H1 (cell line): Measurements from ENCODE around the gene DHRS12. TPM values are rescaled to one million over a fixed set of nuclear protein-coding genes. Genes with fewer than 3 reads are reported as not detected.

Experiments used
- CTCF ChIA-PET: fragments of 300-600 bp; sonication (Branson Sonifier 250); formaldehyde crosslinking; loops from one replicate; lab custom pipeline; 2021; ENCODE audit not compliant: partially characterized antibody; lab: Charles Lee
- POLR2A ChIA-PET: fragments of 300-600 bp; sonication (Branson Sonifier 250); formaldehyde crosslinking; loops from one replicate; lab custom pipeline; 2021; ENCODE audit warnings: inconsistent platforms; ENCODE audit not compliant: partially characterized antibody; lab: Charles Lee
- DNase-seq, 2 experiments: peaks; one replicate each; pipeline versions ENCODE4 v3.0.0 to v3.0.0-alpha.2; 2010 to 2022; ENCODE audit warnings: low spot score in 2 of 2, low read depth in 1 of 2, mixed read lengths in 1 of 2
- FAIRE-seq: peaks from 2 replicates; lab custom pipeline; 2011; peaks lifted over from hg19 to GRCh38; lab: Jason Lieb, UNC
- H2AFZ ChIP-seq: 2 replicates; pipeline ENCODE4 v1.8.1; 2012; ENCODE audit warnings: low read length, inconsistent platforms
- H2AK5ac ChIP-seq: 2 replicates; pipeline ENCODE4 v1.6.1; 2013; ENCODE audit warnings: low read depth, low read length
- H2BK120ac ChIP-seq: replicated peaks from 2 replicates; pipeline ENCODE3; 2013; ENCODE audit warnings: low read depth, low read length, inconsistent platforms
- H2BK12ac ChIP-seq: 2 replicates; pipeline ENCODE4 v1.6.1; 2013; ENCODE audit warnings: low read depth, low read length
- H2BK15ac ChIP-seq: 2 replicates; pipeline ENCODE4 v1.6.1; 2013; ENCODE audit warnings: low read length
- H2BK20ac ChIP-seq: 2 replicates; pipeline ENCODE4 v1.6.1; 2013; ENCODE audit warnings: low read length
- H2BK5ac ChIP-seq: 2 replicates; pipeline ENCODE4 v1.6.1; 2013; ENCODE audit warnings: low read depth, low read length
- H3K14ac ChIP-seq: 2 replicates; pipeline ENCODE4 v1.6.1; 2013; ENCODE audit warnings: inconsistent platforms; ENCODE audit not compliant: insufficient read length
- H3K18ac ChIP-seq: 2 replicates; pipeline ENCODE4 v1.6.1; 2013; ENCODE audit warnings: low read length; ENCODE audit errors: extremely low read depth
- H3K23ac ChIP-seq: 2 replicates; pipeline ENCODE4 v1.6.1; 2013; ENCODE audit warnings: inconsistent platforms; ENCODE audit not compliant: insufficient read length
- H3K23me2 ChIP-seq: 2 replicates; pipeline ENCODE4 v1.6.1; 2013; ENCODE audit warnings: low read depth, low read length
- H3K27ac ChIP-seq: 2 replicates; pipeline ENCODE4 v1.6.1; 2011; ENCODE audit warnings: low read depth, low read length, inconsistent platforms
- H3K27me3 ChIP-seq, 4 experiments: replicated peaks in 1 of 4; 1 replicate in 1 of 4; 2 replicates in 3 of 4; pipeline versions ENCODE4 v1.6.1 to v1.8.1; 2011 to 2013; ENCODE audit warnings: low read length in 3 of 4, mild to moderate bottlenecking in 3 of 4, inconsistent platforms in 2 of 4, mixed read lengths in 2 of 4, moderate library complexity in 1 of 4; ENCODE audit not compliant: control insufficient read depth in 3 of 4, insufficient read depth in 3 of 4; ENCODE audit errors: extremely low read depth in 1 of 4
- H3K36me3 ChIP-seq, 4 experiments: 2 replicates each; pipeline versions ENCODE4 v1.6.1 to v1.8.1; 2011 to 2013; ENCODE audit warnings: mild to moderate bottlenecking in 4 of 4, low read length in 3 of 4, moderate library complexity in 2 of 4, control low read depth in 1 of 4, inconsistent platforms in 1 of 4; ENCODE audit not compliant: insufficient read depth in 4 of 4, control insufficient read depth in 2 of 4
- H3K4ac ChIP-seq: replicated peaks from 2 replicates; pipeline ENCODE3; 2013; ENCODE audit warnings: low read length, low read depth, mixed read lengths, inconsistent platforms; ENCODE audit not compliant: insufficient read length
- H3K4me1 ChIP-seq, 4 experiments: replicated peaks in 1 of 4; 1 replicate in 1 of 4; 2 replicates in 3 of 4; pipeline versions ENCODE4 v1.6.1 to v1.8.1; 2011 to 2013; ENCODE audit warnings: low read length in 3 of 4, inconsistent platforms in 2 of 4, mixed read lengths in 1 of 4; ENCODE audit not compliant: insufficient read depth in 4 of 4, control insufficient read depth in 3 of 4
- H3K4me2 ChIP-seq, 2 experiments: 2 replicates each; pipeline versions ENCODE4 v1.6.1 to v1.8.1; 2011 to 2013; ENCODE audit warnings: low read depth in 2 of 2, low read length in 2 of 2, control low read depth in 1 of 2, inconsistent platforms in 1 of 2, mild to moderate bottlenecking in 1 of 2; ENCODE audit not compliant: insufficient read depth in 1 of 2
- H3K4me3 ChIP-seq, 4 experiments: fragments of 200-600, 300-600 bp in 1 of 4; sonication (generic), shearing (Covaris generic), sonication (Bioruptor Twin) in 1 of 4; 2 replicates each; pipeline versions ENCODE4 v1.5.1 to v1.8.1; 2011 to 2016; ENCODE audit warnings: low read length in 4 of 4, low read depth in 3 of 4, control low read depth in 2 of 4, inconsistent platforms in 2 of 4, mild to moderate bottlenecking in 2 of 4, mixed read lengths in 1 of 4, moderate library complexity in 1 of 4; ENCODE audit not compliant: insufficient read depth in 2 of 4; ENCODE audit errors: extremely low read depth in 1 of 4
- H3K56ac ChIP-seq: replicated peaks from 2 replicates; pipeline ENCODE3; 2013; ENCODE audit warnings: low read depth, mild to moderate bottlenecking, mixed read lengths, low read length, inconsistent platforms; ENCODE audit not compliant: insufficient read length
- H3K79me1 ChIP-seq: 2 replicates; pipeline ENCODE4 v1.6.1; 2013; ENCODE audit warnings: low read depth, low read length, control low read depth
- H3K79me2 ChIP-seq, 2 experiments: 2 replicates each; pipeline versions ENCODE4 v1.6.1 to v1.8.1; 2012 to 2013; ENCODE audit warnings: low read length in 2 of 2, mild to moderate bottlenecking in 2 of 2, inconsistent platforms in 1 of 2; ENCODE audit not compliant: insufficient read depth in 2 of 2, control insufficient read depth in 1 of 2
- H3K9ac ChIP-seq, 4 experiments: replicated peaks in 1 of 4; 1 replicate in 1 of 4; 2 replicates in 3 of 4; pipeline versions ENCODE4 v1.6.1 to v1.8.1; 2011 to 2013; ENCODE audit warnings: low read depth in 3 of 4, low read length in 3 of 4, control low read depth in 2 of 4, mild to moderate bottlenecking in 2 of 4, moderate library complexity in 2 of 4, inconsistent platforms in 1 of 4; ENCODE audit errors: extremely low read depth in 1 of 4
- H3K9me3 ChIP-seq, 2 experiments: 2 replicates each; pipeline versions ENCODE4 v1.6.1 to v1.8.1; 2012 to 2013; ENCODE audit warnings: mild to moderate bottlenecking in 2 of 2, moderate library complexity in 2 of 2, control low read depth in 1 of 2, inconsistent platforms in 1 of 2, low read depth in 1 of 2, low read length in 1 of 2, mixed read lengths in 1 of 2; ENCODE audit not compliant: insufficient read depth in 2 of 2
- H4K20me1 ChIP-seq, 2 experiments: replicated peaks in 1 of 2; 2 replicates each; pipeline versions ENCODE3 to v1.8.1; 2011 to 2013; ENCODE audit warnings: inconsistent platforms in 2 of 2, low read length in 2 of 2, mild to moderate bottlenecking in 1 of 2; ENCODE audit not compliant: insufficient read depth in 2 of 2, control insufficient read depth in 1 of 2
- H4K5ac ChIP-seq: 2 replicates; pipeline ENCODE4 v1.6.1; 2013; ENCODE audit warnings: low read length, low read depth, mixed read lengths, inconsistent platforms; ENCODE audit not compliant: insufficient read length
- H4K8ac ChIP-seq: 2 replicates; pipeline ENCODE4 v1.8.0; 2013; ENCODE audit warnings: mild to moderate bottlenecking, moderate library complexity, low read length, inconsistent platforms; ENCODE audit not compliant: insufficient read depth; ENCODE audit errors: extremely low read depth
- H4K91ac ChIP-seq: replicated peaks from 2 replicates; pipeline ENCODE3; 2013; ENCODE audit warnings: low read length, mixed read lengths, inconsistent platforms; ENCODE audit not compliant: insufficient read length
- CHD1 ChIP-seq: IDR thresholded peaks from 2 replicates; pipeline ENCODE4 v1.6.1; 2012; ENCODE audit warnings: low read depth, low read length, improper control_type of control experiment
- EGR1 ChIP-seq: IDR thresholded peaks from 2 replicates; pipeline ENCODE4 v1.6.1; 2011; ENCODE audit warnings: low read depth, low read length, borderline replicate concordance
- EP300 ChIP-seq, 2 experiments: IDR thresholded peaks; 1 replicate in 1 of 2; 2 replicates in 1 of 2; pipeline ENCODE4 v1.6.1; 2011 to 2012; ENCODE audit warnings: low read depth in 2 of 2, low read length in 2 of 2, mild to moderate bottlenecking in 2 of 2, borderline replicate concordance in 1 of 2, inconsistent platforms in 1 of 2, moderate library complexity in 1 of 2
- JUND ChIP-seq: IDR thresholded peaks from 2 replicates; pipeline ENCODE4 v1.6.1; 2011; ENCODE audit warnings: mild to moderate bottlenecking, improper control_type of control experiment, low read length
- SIRT6 ChIP-seq: IDR thresholded peaks from one replicate; pipeline ENCODE4 v1.7.1; 2012; ENCODE audit warnings: low read length, inconsistent platforms
- SRF ChIP-seq: IDR thresholded peaks from 2 replicates; pipeline ENCODE4 v1.6.1; 2011; ENCODE audit warnings: mild to moderate bottlenecking, low read depth, low read length, moderate library complexity
- ZNF274 ChIP-seq: IDR thresholded peaks from 2 replicates; pipeline ENCODE4 v1.7.0; 2012; ENCODE audit warnings: low read length, borderline replicate concordance; ENCODE audit errors: extremely low read depth
- polyA plus RNA-seq, 7 experiments: library from polyadenylated mRNA; depleted of rRNA in 3 of 7; stranded (reverse) in 5 of 7; unstranded in 2 of 7; fragments of >200 nt in 5 of 7; fragments of 200-250 nt in 2 of 7; gene quantifications; 1 replicate in 5 of 7; 2 replicates in 1 of 7; 4 replicates in 1 of 7; pipeline versions ENCODE4 v1.2.1 to v1.2.3, GENCODE V29; 2011 to 2013; ENCODE audit warnings: missing spikeins in 2 of 7, mixed read lengths in 2 of 7
- total RNA-seq: library from RNA; stranded (reverse); fragmentation: NEBNext Ultra II Directional; extraction: Animal tissue kit (Norgen Biotek cat#: 25700); gene quantifications from 2 replicates; pipeline ENCODE4 v1.2.1, GENCODE V29; 2021

DHRS12 gene
- total and polyA plus RNA-seq, 2 of the 8 experiments (the other 6 are each of a cell fraction or from before 2014, with no cell fraction given): 8.7 TPM

- Histone ChIP-seq H3K23ac (no peak overlapping the region), H3K36me3 (peaks cover 0 to 11% (median 6%) of the 10 kb centered on the region in 4 experiments; a peak in 2 of 8 replicates), H2BK15ac (no peak overlapping the region), H4K91ac (no peak overlapping the region), H2BK5ac (no peak overlapping the region), H4K8ac (no peak overlapping the region), H3K4me3 (no peak overlapping the region), H4K5ac (no peak overlapping the region), H3K14ac (no peak overlapping the region), H4K20me1 (no peaks in the 10 kb centered on the region), H3K27me3 (no peaks in the 10 kb centered on the region), H3K27ac (no peak overlapping the region), H3K18ac (no peak overlapping the region), H2AK5ac (no peak overlapping the region), H3K79me1 (no peaks in the 10 kb centered on the region), H2BK120ac (no peak overlapping the region), H2BK12ac (no peak overlapping the region), H3K56ac (no peak overlapping the region), H3K23me2 (no peaks in the 10 kb centered on the region), H3K79me2 (no peaks in the 10 kb centered on the region), H2AFZ (no peak overlapping the region), H2BK20ac (no peak overlapping the region), H3K9ac (no peak overlapping the region), H3K4me2 (no peak overlapping the region), H3K9me3 (no peaks in the 10 kb centered on the region), H3K4me1 (no peaks in the 10 kb centered on the region), H3K4ac (no peak overlapping the region)
- ChIA-PET CTCF (interaction anchor here (0.7 kb wide), 1 partner anchor 44 kb away, joined by 4 read pairs; no protein-coding TSS in a partner anchor), POLR2A (interaction anchor here (1.5 kb wide), 1 partner anchor 9 kb away, joined by 3 read pairs; no protein-coding TSS in a partner anchor)
- FAIRE-seq: no peak
- no peak for TF ChIP-seq CHD1
- TF ChIP-seq SIRT6: no peak
- TF ChIP-seq EGR1: no peak
- TF ChIP-seq SRF: no peak
- TF ChIP-seq JUND: no peak
- no peak for TF ChIP-seq ZNF274
- no peak for TF ChIP-seq EP300 (IDR thresholded peaks at IDR 0.05; ENCODE audit: borderline replicate concordance in 1 of 2, low read depth in 2 of 2, low read length in 2 of 2)
- DNase-seq: no peak
Observed at GRCh38 chr13:51724721-51725120, 79.2 kb downstream of the DHRS12 start.
